Lower lobe of right lung (tissue), 2 donors: ENCODE data around the gene COL4A2. TPM values are rescaled to one million over a fixed set of nuclear protein-coding genes. Genes with fewer than 3 reads are reported as not detected.

Source experiments
- ATAC-seq, 2 donors: fragments of 200-7000 bp; cut with Tn5 transposase; one replicate each; pipeline ENCODE4 v1.9.1; 2020 to 2022; ENCODE audit warnings: mild to moderate bottlenecking in 2 of 2, moderate library complexity in 2 of 2
- DNase-seq: peaks from one replicate; pipeline ENCODE4 v3.0.0-alpha.2; 2020
- H3K27ac ChIP-seq: fragments of 200-600 bp; one replicate; pipeline ENCODE4 v1.8.0; 2022
- H3K27me3 ChIP-seq: fragments of 200-600 bp; one replicate; pipeline ENCODE4 v1.8.0; 2022; ENCODE audit warnings: low read depth
- H3K36me3 ChIP-seq: fragments of 200-600 bp; one replicate; pipeline ENCODE4 v1.8.0; 2022; ENCODE audit warnings: mild to moderate bottlenecking
- H3K4me1 ChIP-seq: fragments of 200-600 bp; one replicate; pipeline ENCODE4 v1.8.0; 2022
- H3K4me3 ChIP-seq: fragments of 200-600 bp; one replicate; pipeline ENCODE4 v1.8.0; 2022; ENCODE audit warnings: mild to moderate bottlenecking
- H3K9me3 ChIP-seq: fragments of 200-600 bp; one replicate; pipeline ENCODE4 v1.8.0; 2022
- intact Hi-C: fragments of 100-400 bp; cut with DNase I; formaldehyde crosslinking; loops from one replicate; pipeline ENCODE4 v1.11.0; 2022
- total RNA-seq: library from RNA; stranded (reverse); fragmentation: NEBNext Ultra II Directional; extraction: Animal tissue kit (Norgen Biotek cat#: 25700); gene quantifications from one replicate; pipeline ENCODE4 v1.2.1, GENCODE V29; 2021
- TF ChIP-seq, protein P1 (sequence below): fragments of 200-600 bp; IDR thresholded peaks from one replicate; pipeline ENCODE4 v1.8.0; 2022; ENCODE audit warnings: antibody characterized with exemption, mild to moderate bottlenecking
- donor health status: DM: no; HTN: yes; CAD: no; lungs with severe emphysema.

Gene COL4A2
- total RNA-seq, 1 donor from 2014 or later, result 185 TPM

DNA sequence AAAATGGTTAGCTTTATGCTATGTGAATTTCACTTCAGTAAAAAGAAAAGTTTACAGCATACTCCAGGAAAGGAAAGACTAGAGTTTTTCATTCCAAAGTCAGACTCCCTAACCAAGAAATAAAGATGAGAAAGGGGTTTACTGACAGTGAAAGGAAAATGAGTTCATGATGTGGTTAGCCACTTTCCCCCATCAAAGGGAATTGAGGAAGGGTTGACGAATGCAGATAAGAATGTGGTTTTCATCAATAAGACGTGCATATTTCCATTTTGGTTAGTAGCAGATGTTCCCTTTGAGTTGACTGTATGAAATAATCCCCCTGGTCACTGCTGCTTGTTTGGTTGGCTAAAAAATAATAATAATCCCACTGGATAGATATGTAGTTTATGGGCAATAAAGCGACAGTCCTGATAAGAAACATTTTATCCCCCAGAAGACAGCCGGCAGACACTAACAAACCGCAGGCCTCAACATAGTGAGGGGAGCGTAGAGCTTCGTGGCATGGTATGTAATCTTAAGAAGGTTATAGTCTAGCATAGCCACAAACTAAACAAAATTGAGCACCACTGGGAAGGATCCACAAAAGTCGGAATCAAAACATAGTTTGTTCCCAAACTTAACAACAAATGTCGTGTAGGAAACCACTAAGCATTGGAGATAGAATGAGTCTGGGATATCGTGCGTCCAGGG, 114.8 kb downstream of the COL4A2 start:
- H3K4me1 ChIP-seq, result peaks cover 37% of the 10 kb centered on the region
- no peaks in the 10 kb centered on the region for H3K27me3 ChIP-seq
- H3K4me3 ChIP-seq, result no peak overlapping the region
- intact Hi-C loops, result loop anchor here (10.0 kb wide), 1 partner anchor 197 kb away; no protein-coding TSS in a partner anchor
- TF ChIP-seq, protein P1, sequence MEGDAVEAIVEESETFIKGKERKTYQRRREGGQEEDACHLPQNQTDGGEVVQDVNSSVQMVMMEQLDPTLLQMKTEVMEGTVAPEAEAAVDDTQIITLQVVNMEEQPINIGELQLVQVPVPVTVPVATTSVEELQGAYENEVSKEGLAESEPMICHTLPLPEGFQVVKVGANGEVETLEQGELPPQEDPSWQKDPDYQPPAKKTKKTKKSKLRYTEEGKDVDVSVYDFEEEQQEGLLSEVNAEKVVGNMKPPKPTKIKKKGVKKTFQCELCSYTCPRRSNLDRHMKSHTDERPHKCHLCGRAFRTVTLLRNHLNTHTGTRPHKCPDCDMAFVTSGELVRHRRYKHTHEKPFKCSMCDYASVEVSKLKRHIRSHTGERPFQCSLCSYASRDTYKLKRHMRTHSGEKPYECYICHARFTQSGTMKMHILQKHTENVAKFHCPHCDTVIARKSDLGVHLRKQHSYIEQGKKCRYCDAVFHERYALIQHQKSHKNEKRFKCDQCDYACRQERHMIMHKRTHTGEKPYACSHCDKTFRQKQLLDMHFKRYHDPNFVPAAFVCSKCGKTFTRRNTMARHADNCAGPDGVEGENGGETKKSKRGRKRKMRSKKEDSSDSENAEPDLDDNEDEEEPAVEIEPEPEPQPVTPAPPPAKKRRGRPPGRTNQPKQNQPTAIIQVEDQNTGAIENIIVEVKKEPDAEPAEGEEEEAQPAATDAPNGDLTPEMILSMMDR, result no peak
- peaks cover 6% of the 10 kb centered on the region for H3K36me3 ChIP-seq
- no peak for DNase-seq
- no peaks in the 10 kb centered on the region for H3K9me3 ChIP-seq
- no peak overlapping the region for H3K27ac ChIP-seq
- ATAC-seq, result no peak

DNA sequence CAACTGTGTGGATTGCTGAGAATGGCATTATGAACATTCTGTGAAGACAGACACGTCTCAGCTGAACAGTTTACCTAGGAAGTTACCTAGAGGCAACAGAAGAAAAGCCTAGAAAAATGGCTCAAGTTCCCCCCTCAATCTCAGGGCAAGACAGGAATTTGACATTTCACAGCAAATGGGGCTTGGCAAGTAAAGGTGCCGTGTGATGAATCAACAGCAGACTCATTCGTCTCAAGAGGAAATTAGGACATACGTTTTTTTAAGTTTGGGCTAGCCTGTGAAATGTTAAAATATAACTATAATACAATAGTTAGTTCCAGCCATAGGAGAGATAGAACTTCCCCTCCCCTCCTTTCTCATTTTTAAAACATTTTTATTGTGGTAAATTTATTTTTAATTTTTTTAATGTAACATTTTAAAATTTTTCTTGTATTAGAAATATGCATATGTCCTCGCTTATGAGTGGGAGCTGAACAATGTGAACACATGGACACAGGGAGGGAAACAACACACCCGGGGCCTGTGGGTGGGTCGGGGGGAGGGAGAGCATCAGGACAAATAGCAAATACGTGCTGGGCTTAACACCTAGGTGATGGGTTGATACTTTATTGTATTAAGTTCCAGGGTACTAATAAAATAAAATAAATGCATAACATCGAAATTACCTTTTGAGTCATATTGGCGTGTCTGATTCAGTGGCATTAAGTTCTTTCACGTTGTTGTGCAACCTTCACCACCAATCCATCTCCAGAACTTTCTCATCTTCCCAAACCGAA, 116.0 kb downstream of the COL4A2 start:
- intact Hi-C loops, result loop anchor here (10.0 kb wide), 1 partner anchor 198 kb away; no protein-coding TSS in a partner anchor
- no peak overlapping the region for H3K4me3 ChIP-seq
- TF ChIP-seq, protein P1, result no peak
- H3K27me3 ChIP-seq, result no peaks in the 10 kb centered on the region
- H3K27ac ChIP-seq, result no peak overlapping the region
- ATAC-seq, result no peak
- H3K4me1 ChIP-seq, result peaks cover 29% of the 10 kb centered on the region
- DNase-seq, result no peak
- peaks cover 7% of the 10 kb centered on the region for H3K36me3 ChIP-seq
- no peaks in the 10 kb centered on the region for H3K9me3 ChIP-seq

DNA sequence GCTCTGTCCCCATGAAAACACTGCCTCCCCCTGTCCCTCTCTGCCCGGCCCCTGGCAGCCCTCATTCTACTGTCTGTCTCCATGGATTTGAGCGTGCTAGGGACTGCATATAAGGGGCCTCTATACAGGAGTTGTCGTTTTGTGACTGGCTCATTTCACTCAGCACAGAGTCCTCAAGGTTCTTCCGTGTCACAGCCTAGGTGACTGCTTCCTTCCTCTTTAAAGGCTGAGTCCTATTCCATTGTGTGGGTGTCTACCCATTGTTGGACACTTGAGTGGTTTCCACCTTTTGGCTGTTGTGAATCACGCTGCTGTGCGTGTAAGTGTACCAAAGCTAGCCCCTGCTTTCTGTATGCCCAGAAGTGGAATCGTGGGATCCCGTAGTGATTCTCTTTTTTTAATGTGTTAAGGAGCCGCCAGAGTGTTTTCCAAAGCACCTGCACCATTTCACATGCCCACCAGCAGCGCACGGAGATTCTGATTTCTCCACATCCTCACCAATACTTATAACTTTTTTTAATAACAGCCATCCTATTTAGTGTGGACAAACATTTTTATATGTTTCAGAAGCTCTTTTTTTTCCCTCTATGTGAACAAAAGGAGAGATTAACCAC, 116.7 kb downstream of the COL4A2 start:
- ATAC-seq, result no peak
- peaks cover 22% of the 10 kb centered on the region for H3K4me1 ChIP-seq
- H3K27ac ChIP-seq, result no peak overlapping the region
- H3K4me3 ChIP-seq, result no peak overlapping the region
- TF ChIP-seq, protein P1, result no peak
- no peak for DNase-seq
- H3K27me3 ChIP-seq, result no peaks in the 10 kb centered on the region
- peaks cover 13% of the 10 kb centered on the region for H3K36me3 ChIP-seq
- no peaks in the 10 kb centered on the region for H3K9me3 ChIP-seq
- intact Hi-C loops, result loop anchor here (10.0 kb wide), 1 partner anchor 199 kb away; no protein-coding TSS in a partner anchor

DNA sequence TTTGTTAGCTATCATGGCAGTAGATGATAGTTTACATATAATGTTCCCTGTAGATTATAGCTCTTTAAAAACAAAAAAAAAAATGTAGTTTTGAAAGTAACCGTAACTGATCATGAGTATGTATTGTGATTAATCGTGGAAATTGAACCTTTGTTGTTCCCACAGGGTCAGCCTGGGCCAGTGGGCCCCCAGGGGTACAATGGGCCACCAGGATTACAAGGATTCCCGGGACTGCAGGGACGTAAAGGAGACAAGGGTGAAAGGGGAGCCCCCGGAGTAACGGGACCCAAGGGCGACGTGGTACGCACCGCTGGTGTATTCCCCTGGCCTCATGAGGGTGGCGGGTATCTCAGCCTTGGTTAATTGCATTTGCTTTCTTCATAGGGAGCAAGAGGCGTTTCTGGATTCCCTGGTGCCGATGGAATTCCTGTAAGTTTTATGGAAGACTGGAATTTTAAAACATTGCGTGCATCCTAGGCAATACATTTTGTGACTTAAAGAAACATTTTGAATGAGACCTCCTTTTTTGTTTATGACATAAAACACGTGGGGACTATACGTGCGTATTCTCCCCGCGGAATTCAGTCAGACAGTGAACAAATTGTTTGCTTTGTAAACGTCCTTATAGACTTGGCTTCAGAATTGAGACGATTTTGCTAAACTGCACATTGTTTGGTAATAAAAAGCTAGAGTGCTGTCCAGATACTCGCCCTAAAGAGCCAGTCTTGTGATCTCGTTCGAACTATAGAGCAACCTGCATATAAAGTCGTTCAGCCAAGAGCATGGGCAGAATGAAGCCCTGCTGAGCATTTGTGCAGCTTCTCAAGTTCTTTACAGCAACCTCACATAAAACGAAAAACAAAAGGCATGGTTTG, 117.7 kb downstream of the COL4A2 start:
- intact Hi-C loops, result loop anchor here (10.0 kb wide), 1 partner anchor 200 kb away; no protein-coding TSS in a partner anchor
- TF ChIP-seq, protein P1, result no peak
- no peak overlapping the region for H3K4me3 ChIP-seq
- no peak for DNase-seq
- H3K36me3 ChIP-seq, result peaks cover 13% of the 10 kb centered on the region
- H3K27ac ChIP-seq, result no peak overlapping the region
- ATAC-seq, result no peak
- H3K4me1 ChIP-seq, result peaks cover 21% of the 10 kb centered on the region
- no peaks in the 10 kb centered on the region for H3K9me3 ChIP-seq
- H3K27me3 ChIP-seq, result no peaks in the 10 kb centered on the region

DNA sequence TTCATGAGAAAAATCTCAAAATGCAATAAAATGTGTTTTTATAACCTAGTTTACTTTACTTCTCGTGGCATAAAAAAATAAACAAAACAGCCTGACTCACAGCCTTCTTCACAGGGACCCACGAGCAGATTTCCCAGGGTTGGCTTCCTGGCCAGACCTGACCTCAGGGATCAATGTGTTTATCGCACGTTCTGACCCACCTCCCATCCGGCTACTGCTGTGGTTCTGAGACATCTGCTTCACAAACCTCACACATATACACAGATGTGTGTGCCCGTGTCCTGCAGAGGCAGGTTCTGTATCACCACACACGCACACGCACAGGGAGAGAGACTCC, 118.3 kb downstream of the COL4A2 start:
- H3K36me3 ChIP-seq, result peaks cover 15% of the 10 kb centered on the region
- H3K9me3 ChIP-seq, result no peaks in the 10 kb centered on the region

More for the DNA sequence above, 118.3 kb downstream of the COL4A2 start:
- TF ChIP-seq, protein P1, result no peak
- Histone ChIP-seq H3K4me3 (no peak overlapping the region), H3K4me1 (peaks cover 21% of the 10 kb centered on the region), H3K27me3 (no peaks in the 10 kb centered on the region), H3K27ac (no peak overlapping the region)
- ATAC-seq (no peak), DNase-seq (no peak)
- intact Hi-C loops, result loop anchor here (10.0 kb wide), 1 partner anchor 201 kb away; no protein-coding TSS in a partner anchor
